Putamen (tissue), 1 donor: ENCODE results near the gene EPAS1.

Experiments
- DNase-seq: peaks from one replicate; pipeline ENCODE4 v3.0.0-alpha.2; 2016; ENCODE audit warnings: low spot score

Gene EPAS1

GRCh38 chr2:46273919-46274318, 23.3 kb upstream of the EPAS1 start:
- DNase-seq, result no peak

GRCh38 chr2:46274586-46274985, 22.6 kb upstream of the EPAS1 start:
- DNase-seq, result no peak

GRCh38 chr2:46275995-46276394, 21.2 kb upstream of the EPAS1 start:
- DNase-seq, result no peak

DNA sequence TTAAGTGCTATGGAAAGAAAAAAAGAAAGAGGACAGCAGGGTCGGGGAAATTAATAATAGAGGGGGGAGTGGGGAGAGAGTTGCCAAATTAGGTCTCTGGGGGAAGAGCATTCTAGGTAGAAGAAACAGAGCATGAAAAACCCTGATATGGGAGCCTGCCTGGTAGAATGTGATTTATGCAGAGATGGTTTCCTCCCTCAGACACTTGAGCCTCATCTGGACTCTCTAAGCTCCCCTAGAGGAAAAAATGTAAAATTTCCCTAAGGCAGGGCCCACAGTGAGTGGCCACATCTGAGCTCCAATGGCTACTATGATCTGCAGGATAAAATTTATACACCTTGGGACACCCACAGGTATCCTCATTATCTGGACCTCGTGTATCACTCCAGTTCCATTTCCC, 20.6 kb upstream of the EPAS1 start:
- DNase-seq, result no peak

DNA sequence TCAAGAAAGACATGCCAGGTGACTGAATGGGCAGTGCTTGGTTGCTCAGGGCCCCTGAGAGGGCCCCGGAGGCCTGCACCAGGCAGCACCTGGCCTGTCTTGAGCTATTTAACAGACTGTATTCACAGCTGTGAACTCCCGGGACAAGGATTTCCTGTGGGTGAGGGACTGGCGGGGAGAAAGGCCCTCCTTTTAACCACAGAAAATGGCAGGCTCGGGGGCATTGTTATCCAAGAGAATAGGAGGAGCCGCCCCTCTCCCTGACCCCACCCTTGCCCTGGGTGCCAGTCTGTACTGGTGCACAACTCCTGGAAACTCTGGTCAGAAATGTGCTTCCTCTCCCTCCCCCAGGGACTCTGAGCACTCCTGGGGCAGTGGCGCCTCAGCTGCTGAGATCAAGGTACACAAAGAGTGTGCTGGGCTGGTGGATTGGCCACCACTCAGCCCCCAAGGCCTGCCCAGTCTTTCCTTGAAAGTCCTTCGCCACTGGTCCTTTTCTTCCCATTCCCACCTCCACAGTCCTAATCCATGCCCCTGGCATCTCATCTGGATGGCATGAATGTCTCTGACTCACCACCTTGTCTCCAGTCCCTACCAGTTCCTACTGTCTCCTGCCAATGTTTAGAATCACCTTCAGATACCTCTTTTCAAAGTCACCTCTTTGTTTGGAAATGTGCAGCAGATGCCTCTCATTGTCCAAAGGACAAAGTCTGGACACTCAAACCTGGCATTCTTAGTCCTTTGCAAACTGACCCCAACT, 19.6 kb upstream of the EPAS1 start:
- DNase-seq, result no peak

DNA sequence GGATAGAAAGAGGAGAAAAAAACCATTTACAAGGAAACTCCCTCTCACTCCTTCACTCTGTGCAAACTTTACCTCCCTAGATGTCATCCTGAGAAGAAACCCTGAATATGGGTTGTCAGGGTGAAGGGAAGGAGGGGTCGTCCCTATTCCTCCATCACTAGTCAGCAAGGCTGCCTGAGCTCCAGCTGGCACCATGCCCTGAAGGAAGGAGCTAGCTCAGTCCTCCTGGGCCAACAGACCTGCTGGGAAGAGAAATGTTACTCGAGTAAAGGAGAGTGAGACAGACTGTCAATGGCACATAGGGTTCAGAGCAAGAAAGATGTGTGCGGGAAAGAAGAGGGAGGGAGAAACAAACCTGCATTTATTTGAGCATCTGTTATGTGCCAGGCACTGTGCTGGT, 18.3 kb upstream of the EPAS1 start:
- DNase-seq, result no peak

GRCh38 chr2:46281939-46282338, 15.3 kb upstream of the EPAS1 start:
- no peak for DNase-seq

DNA sequence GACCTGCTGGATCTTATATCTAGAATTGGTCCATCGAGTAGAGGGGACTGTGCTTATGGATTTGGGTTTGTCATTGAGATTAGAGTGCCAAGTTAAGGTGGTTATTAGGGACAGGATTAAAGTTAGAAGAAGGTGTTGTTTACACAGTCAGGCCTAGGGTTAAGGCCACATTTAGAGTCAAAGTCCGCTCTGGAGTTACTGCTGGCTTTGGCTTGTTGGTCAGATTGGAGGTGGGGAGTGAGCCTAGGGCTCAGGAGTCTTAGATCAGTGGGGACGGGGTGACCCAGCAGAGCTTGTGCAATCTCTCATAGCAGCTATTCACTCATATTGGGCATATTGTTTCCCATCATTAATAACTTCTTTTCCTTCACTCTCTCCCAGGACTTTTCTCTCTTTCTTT, 13.5 kb upstream of the EPAS1 start:
- no peak for DNase-seq

DNA sequence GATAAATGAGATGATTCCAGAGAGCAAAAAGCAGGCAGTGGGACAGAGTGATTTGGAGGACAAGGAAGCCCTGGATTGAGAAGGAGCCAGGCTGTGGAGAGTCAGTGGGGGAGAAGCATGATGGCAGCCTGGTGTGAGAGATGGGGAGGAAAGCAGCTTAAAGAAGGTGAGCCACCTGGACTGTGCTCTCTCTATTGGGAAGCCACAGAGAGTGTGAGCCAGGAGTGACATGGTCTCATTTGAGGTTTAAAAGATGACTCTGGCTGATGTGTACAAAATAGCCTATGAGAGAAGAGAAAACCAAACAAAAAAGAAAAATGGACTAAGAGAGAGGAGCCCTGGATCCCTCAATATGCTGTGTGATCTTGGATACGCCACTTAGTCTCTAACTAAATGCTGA, 12.9 kb upstream of the EPAS1 start:
- no peak for DNase-seq

DNA sequence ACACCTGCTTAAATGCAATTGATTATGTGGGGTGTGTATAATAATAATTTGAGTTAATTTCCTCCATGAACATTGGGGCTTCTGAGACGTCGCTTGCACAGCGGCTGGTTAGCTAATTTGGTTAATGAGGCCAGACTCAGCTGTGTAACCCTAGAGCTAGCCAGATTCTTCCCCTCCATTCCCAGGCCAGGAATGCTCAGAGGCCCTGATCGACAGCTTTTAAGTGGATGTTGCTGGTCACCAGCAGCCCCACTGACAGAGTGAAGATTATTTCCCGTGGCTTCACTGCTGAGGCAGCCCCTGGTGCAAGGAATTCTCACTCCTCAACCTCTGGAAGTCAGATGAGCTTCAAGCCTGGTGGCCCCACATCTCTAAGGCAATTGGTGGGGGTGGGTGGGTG, 12.4 kb upstream of the EPAS1 start:
- no peak for DNase-seq

DNA sequence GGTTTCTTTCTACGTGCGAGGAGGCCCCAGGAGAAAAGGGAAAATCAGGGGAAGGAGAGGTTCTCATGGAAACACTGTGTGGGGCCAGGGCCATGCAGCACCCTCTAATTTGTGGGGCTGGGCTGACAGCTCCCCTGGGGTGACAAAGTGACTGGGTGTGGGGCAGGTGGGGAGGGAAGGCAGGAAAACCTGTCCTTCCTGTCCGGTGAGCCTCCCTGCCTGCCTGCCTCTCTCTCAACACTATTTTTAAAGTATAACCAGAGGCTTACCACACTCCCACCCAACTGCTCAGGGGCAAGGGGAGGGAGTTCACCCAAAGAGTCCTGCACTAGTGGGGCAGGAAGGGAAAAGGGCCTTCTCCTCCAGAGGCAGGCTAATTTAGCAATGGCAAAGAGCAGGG, 10.5 kb upstream of the EPAS1 start:
- no peak for DNase-seq

DNA sequence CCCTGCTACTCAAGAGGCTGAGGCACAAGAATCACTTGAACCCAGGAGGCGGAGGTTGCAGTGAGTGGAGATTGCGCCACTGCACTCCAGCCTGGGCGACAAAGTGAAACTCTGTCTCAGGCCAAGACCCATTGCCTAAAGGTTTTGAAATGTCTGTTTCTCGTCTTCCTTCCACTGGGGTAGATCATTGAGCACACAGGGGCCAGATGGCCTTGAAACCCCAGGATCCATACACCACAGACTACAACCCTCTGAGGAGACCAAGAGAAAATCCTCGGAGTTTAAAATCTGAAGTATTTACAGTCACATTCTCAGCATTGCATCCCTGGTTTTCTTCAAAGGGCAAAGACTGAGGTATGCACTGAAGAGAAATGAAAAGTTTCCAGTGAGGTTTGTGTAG, 7.1 kb upstream of the EPAS1 start:
- DNase-seq, result no peak

DNA sequence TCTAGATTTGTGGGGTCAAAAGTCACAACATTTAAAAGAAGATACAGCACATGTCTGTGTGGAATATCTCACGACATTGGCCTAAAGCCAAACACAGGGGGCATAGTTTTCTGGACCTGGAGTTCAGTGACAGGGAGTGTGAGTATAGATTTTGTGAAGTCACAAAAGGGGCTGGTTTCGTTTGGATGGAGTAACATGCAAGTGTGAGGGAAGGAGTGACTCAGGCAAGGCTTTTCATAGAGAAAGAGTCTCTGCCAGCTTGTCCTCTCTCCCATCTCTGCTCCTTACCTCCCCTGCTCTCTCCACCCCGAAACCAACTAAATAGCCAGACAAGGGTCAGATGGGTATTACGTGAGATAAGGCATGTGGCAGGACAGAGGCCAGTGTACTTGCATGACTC, 3.7 kb upstream of the EPAS1 start:
- DNase-seq, result no peak

- DNase-seq, result no peak
Observed at GRCh38 chr2:46294176-46294836, 2.9 kb upstream of the EPAS1 start.

DNA sequence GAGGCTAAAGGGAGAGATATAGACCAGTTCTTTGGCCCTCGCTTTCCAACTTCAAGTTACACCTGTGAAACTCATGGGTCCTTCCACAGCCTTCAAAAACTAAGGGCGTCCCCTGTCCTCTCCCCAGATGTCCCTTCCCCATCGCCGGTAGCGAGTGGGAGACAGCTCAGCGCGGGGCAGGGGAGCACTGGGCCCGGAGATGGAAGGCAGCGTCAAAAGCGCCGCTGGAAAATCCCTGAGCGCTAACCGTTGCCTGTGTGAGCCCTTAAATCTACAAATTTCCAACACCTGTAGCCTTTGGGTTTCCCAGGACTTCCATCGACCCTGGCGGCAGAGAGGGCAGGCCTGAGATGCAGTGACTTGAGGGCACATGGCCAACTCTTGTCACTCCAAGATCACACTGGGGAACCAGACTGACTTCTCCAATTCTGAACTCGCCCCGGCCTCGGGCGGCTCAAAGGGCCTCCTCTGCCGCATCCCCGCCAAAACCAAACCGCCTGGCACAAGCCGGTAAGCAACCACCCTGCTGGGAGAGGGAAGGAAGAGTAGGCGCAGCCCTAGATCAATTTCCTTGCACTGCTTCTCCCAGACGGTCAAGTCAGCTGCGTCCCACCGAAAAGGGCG, 879 bp upstream of the EPAS1 start:
- no peak for DNase-seq

GRCh38 chr2:46297546-46298271, 502 bp downstream of the EPAS1 start:
- no peak for DNase-seq

GRCh38 chr2:46298272-46298521, 990 bp downstream of the EPAS1 start:
- no peak for DNase-seq

GRCh38 chr2:46298522-46299353, 1.5 kb downstream of the EPAS1 start:
- DNase-seq, result no peak

- peak; percentile 29 for DNase-seq
Observed at GRCh38 chr2:46299365-46300263, 2.4 kb downstream of the EPAS1 start.

DNA sequence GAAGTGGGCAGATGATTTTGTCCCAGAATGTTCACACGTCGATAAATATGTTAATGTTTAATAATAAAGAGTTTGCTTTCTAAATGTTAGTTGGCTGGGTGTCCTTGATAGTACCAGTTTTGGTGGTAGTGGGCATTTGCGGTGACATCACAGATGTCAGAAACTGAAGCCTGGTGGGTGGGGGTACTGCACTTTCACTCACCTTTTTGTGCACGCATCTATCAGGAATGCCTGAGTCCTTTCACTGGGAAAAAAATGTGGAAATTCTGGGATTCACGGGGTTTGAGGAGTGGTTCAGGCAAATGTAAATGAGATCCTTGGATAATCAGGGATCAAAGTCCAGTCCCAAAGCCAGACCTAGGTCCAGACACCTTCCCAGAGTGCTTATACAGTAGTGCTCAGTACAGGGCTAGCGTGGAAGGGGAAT, 3.2 kb downstream of the EPAS1 start:
- no peak for DNase-seq
